IMR-90 (cell line): Measurements from ENCODE around the gene RAB6A. TPM values are rescaled to one million over a fixed set of nuclear protein-coding genes. Genes with fewer than 3 reads are reported as not detected.

Source experiments
- ATAC-seq: fragments of 200-7000 bp; cut with Tn5 transposase; 2 replicates; pipeline ENCODE4 v1.9.1; 2020; ENCODE audit warnings: low read depth, mild to moderate bottlenecking, moderate library complexity
- BruUV-seq: library from RNA; stranded (reverse); fragments of 400-500 nt; replicated peaks from 2 replicates; lab custom pipeline; 2021; lab: Mats Ljungman, UMichigan
- CTCF ChIA-PET: fragments of 300-600 bp; formaldehyde crosslinking; extraction: SDS; loops from one replicate; lab custom pipeline; 2021; ENCODE audit warnings: antibody characterized with exemption; lab: Yijun Ruan, JAX
- POLR2A ChIA-PET: fragments of 300-600 bp; sonication (Branson Sonifier 250); formaldehyde crosslinking; loops from one replicate; lab custom pipeline; 2022; ENCODE audit warnings: antibody characterized with exemption; ENCODE audit not compliant: unreplicated experiment; lab: Charles Lee
- DNase-seq: peaks from one replicate; pipeline ENCODE4 v3.0.0; 2013
- H2AFZ ChIP-seq: replicated peaks from 2 replicates; pipeline ENCODE3; 2013; ENCODE audit warnings: low read length, mild to moderate bottlenecking; ENCODE audit not compliant: poor library complexity
- H2AK5ac ChIP-seq: 2 replicates; pipeline ENCODE4 v1.6.1; 2013; ENCODE audit warnings: low read depth, low read length, inconsistent platforms
- H2AK9ac ChIP-seq: replicated peaks from 2 replicates; pipeline ENCODE3; 2013; ENCODE audit warnings: mild to moderate bottlenecking, low read depth, low read length, moderate library complexity; ENCODE audit not compliant: poor library complexity
- H2BK120ac ChIP-seq: 2 replicates; pipeline ENCODE4 v1.6.1; 2013; ENCODE audit warnings: low read depth, low read length, inconsistent platforms
- H2BK15ac ChIP-seq: 3 replicates; pipeline ENCODE4 v1.6.1; 2013; ENCODE audit warnings: low read depth, low read length, inconsistent platforms
- H2BK20ac ChIP-seq: 2 replicates; pipeline ENCODE4 v1.6.1; 2013; ENCODE audit warnings: low read depth, mild to moderate bottlenecking, inconsistent platforms, low read length, moderate library complexity
- H2BK5ac ChIP-seq: 2 replicates; pipeline ENCODE4 v1.6.1; 2013; ENCODE audit warnings: mild to moderate bottlenecking, low read depth, low read length, inconsistent platforms; ENCODE audit not compliant: poor library complexity, severe bottlenecking
- H3K14ac ChIP-seq: replicated peaks from 2 replicates; pipeline ENCODE4 v1.6.1; 2013; ENCODE audit warnings: low read depth, low read length, inconsistent platforms
- H3K18ac ChIP-seq: 2 replicates; pipeline ENCODE4 v1.6.1; 2013; ENCODE audit warnings: low read depth, low read length, control low read depth
- H3K23ac ChIP-seq: 2 replicates; pipeline ENCODE4 v1.6.1; 2013; ENCODE audit warnings: low read depth, low read length, inconsistent platforms
- H3K27ac ChIP-seq: 2 replicates; pipeline ENCODE4 v1.5.1; 2013; ENCODE audit warnings: mild to moderate bottlenecking, control low read depth, low read length; ENCODE audit not compliant: insufficient read depth
- H3K27me3 ChIP-seq: 2 replicates; pipeline ENCODE4 v1.6.1; 2013; ENCODE audit warnings: low read length; ENCODE audit not compliant: control insufficient read depth, insufficient read depth
- H3K36me3 ChIP-seq: 2 replicates; pipeline ENCODE4 v1.6.1; 2013; ENCODE audit warnings: low read length, mixed read lengths; ENCODE audit not compliant: control insufficient read depth, insufficient read depth
- H3K4ac ChIP-seq: 2 replicates; pipeline ENCODE4 v1.6.1; 2013; ENCODE audit warnings: low read depth, low read length, inconsistent platforms
- H3K4me1 ChIP-seq: 2 replicates; pipeline ENCODE4 v1.6.1; 2013; ENCODE audit warnings: low read length, mixed read lengths; ENCODE audit not compliant: control insufficient read depth, insufficient read depth
- H3K4me2 ChIP-seq: 2 replicates; pipeline ENCODE4 v1.6.1; 2013; ENCODE audit warnings: low read depth, mild to moderate bottlenecking, control low read depth, low read length, moderate library complexity
- H3K4me3 ChIP-seq: 2 replicates; pipeline ENCODE4 v1.5.1; 2013; ENCODE audit warnings: low read depth, mild to moderate bottlenecking, control low read depth, low read length, moderate library complexity; ENCODE audit not compliant: insufficient read depth
- H3K56ac ChIP-seq: 2 replicates; pipeline ENCODE4 v1.6.1; 2013; ENCODE audit warnings: low read length, inconsistent platforms; ENCODE audit not compliant: insufficient read depth; ENCODE audit errors: extremely low read depth
- H3K79me1 ChIP-seq, 2 experiments: 2 replicates each; pipeline ENCODE4 v1.6.1; 2013; ENCODE audit warnings: low read length in 2 of 2, inconsistent platforms in 1 of 2, low read depth in 1 of 2
- H3K9ac ChIP-seq: 2 replicates; pipeline ENCODE4 v1.6.1; 2013; ENCODE audit warnings: low read depth, low read length, control low read depth
- H3K9me1 ChIP-seq: 2 replicates; pipeline ENCODE4 v1.6.1; 2013; ENCODE audit warnings: low read length, inconsistent platforms; ENCODE audit not compliant: insufficient read depth
- H3K9me3 ChIP-seq: 2 replicates; pipeline ENCODE4 v1.6.1; 2013; ENCODE audit warnings: low read length; ENCODE audit not compliant: control insufficient read depth, insufficient read depth
- H4K20me1 ChIP-seq: 2 replicates; pipeline ENCODE4 v1.6.1; 2013; ENCODE audit warnings: low read length, inconsistent platforms; ENCODE audit not compliant: insufficient read depth
- H4K5ac ChIP-seq: 2 replicates; pipeline ENCODE4 v1.6.1; 2013; ENCODE audit warnings: mild to moderate bottlenecking, low read depth, low read length, control low read depth
- H4K8ac ChIP-seq, 2 experiments: 2 replicates each; pipeline ENCODE4 v1.6.1; 2013; ENCODE audit warnings: low read depth in 2 of 2, low read length in 2 of 2, control low read depth in 1 of 2, inconsistent platforms in 1 of 2
- H4K91ac ChIP-seq: 2 replicates; pipeline ENCODE4 v1.6.1; 2013; ENCODE audit warnings: low read depth, low read length, inconsistent platforms; ENCODE audit not compliant: insufficient read depth
- BHLHE40 ChIP-seq: fragments of 150-350 bp; IDR thresholded peaks from 2 replicates; pipeline ENCODE4 v1.6.1; 2016; ENCODE audit warnings: mild to moderate bottlenecking, low read depth, low read length
- CEBPB ChIP-seq: IDR thresholded peaks from 2 replicates; pipeline ENCODE4 v1.6.1; 2012; ENCODE audit warnings: low read depth, low read length, improper control_type of control experiment
- CHD1 ChIP-seq: IDR thresholded peaks from 2 replicates; pipeline ENCODE4 v1.6.1; 2012; ENCODE audit warnings: low read depth, low read length, improper control_type of control experiment
- FOS ChIP-seq: fragments of 150-350 bp; IDR thresholded peaks from 2 replicates; pipeline ENCODE4 v1.6.1; 2016; ENCODE audit warnings: low read depth, low read length
- MAZ ChIP-seq: IDR thresholded peaks from 2 replicates; pipeline ENCODE4 v1.6.1; 2012; ENCODE audit warnings: low read depth, mild to moderate bottlenecking, low read length, improper control_type of control experiment, moderate library complexity, borderline replicate concordance
- RAD21 ChIP-seq: IDR thresholded peaks from 2 replicates; pipeline ENCODE4 v1.6.1; 2012; ENCODE audit warnings: low read length, improper control_type of control experiment
- RCOR1 ChIP-seq: IDR thresholded peaks from 2 replicates; pipeline ENCODE4 v1.6.1; 2012; ENCODE audit warnings: mild to moderate bottlenecking, low read length, improper control_type of control experiment; ENCODE audit not compliant: insufficient replicate concordance
- RFX5 ChIP-seq: IDR thresholded peaks from 2 replicates; pipeline ENCODE4 v1.8.0; 2012; ENCODE audit warnings: low read depth, mild to moderate bottlenecking, low read length, moderate library complexity
- WGBS, 2 experiments: methylation state at CpG; one replicate each; pipeline versions ENCODE4 v1.1.5 to v1.1.7; 2013; ENCODE audit warnings: missing lambda C conversion rate in 2 of 2; ENCODE audit not compliant: insufficient read length in 1 of 2; ENCODE audit errors: extremely low coverage in 2 of 2; 5-methylcytosine and 5-hydroxymethylcytosine counted together
- dilution Hi-C: fragments of 300-500 bp; cut with HindIII; formaldehyde crosslinking; loops from one replicate; pipeline ENCODE4 v1.14.3; 2018; ENCODE audit warnings: low sequenced_read_pairs; ENCODE audit not compliant: unreplicated experiment
- in situ Hi-C: fragments of 300-500 bp; cut with MboI; formaldehyde crosslinking; loops from 3 replicates; pipeline ENCODE4 v1.14.3; 2019; ENCODE audit warnings: low sequenced_read_pairs, inconsistent platforms, mixed read lengths
- intact Hi-C: fragments of 100-400 bp; cut with micrococcal nuclease; formaldehyde crosslinking; loops from 2 replicates; pipeline ENCODE4 v1.10.0; 2022
- polyA plus RNA-seq, 3 experiments: library from polyadenylated mRNA; depleted of rRNA; stranded (reverse); fragments of >200 nt; gene quantifications; 2 replicates each; pipeline ENCODE4 v1.2.3, GENCODE V29; 2012; ENCODE audit warnings: low replicate concordance in 1 of 3
- total RNA-seq: library from RNA; depleted of rRNA; stranded (reverse); fragments of >200 nt; gene quantifications from 2 replicates; pipeline ENCODE4 v1.2.3, GENCODE V29; 2012
- TF ChIP-seq, protein P1 (sequence below): fragments of 150-350 bp; IDR thresholded peaks from 2 replicates; pipeline ENCODE4 v1.6.1; 2016; ENCODE audit warnings: low read depth, mild to moderate bottlenecking, low read length, moderate library complexity, borderline replicate concordance
- TF ChIP-seq, protein P2 (sequence below): fragments of 150-350 bp; IDR thresholded peaks from 2 replicates; pipeline ENCODE4 v1.6.1; 2017; ENCODE audit warnings: mild to moderate bottlenecking, antibody characterized with exemption, low read length, low read depth
- TF ChIP-seq, protein P3 (sequence below): conservative IDR thresholded peaks from 2 replicates; pipeline ENCODE4 v1.5.1; 2012; ENCODE audit warnings: mild to moderate bottlenecking, low read depth, low read length, improper control_type of control experiment

RAB6A gene
- total and polyA plus RNA-seq, 2 of the 4 experiments (the other 2 are of a cell fraction): 65.5 to 81.0 TPM

DNA sequence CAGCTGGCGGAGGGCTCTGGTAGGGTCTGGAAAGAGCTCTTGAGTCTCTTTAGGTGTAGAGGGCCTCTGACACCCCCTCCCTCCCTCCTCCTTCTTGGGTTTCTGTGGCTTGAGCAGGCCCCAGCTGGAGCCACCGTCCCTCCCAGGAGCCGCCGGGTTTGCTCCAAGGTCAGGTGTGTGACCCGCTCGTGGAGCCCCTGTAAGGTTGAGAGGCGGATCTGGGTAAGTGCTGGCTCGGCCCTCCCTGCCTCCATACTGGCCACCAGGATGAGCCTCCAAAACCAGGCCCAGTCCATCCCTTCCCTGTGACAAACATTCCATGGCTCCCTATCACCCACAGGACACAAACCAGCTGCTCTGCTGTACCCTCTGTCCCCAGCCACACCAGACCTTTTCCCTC, 105.2 kb downstream of the RAB6A start:
- Histone ChIP-seq H4K8ac (no peak overlapping the region), H3K4me2 (no peak overlapping the region), H3K4me3 (no peak overlapping the region), H3K18ac (no peak overlapping the region), H4K91ac (no peak overlapping the region), H3K9ac (no peak overlapping the region), H3K36me3 (no peaks in the 10 kb centered on the region), H4K20me1 (no peaks in the 10 kb centered on the region), H4K5ac (no peak overlapping the region), H3K56ac (no peak overlapping the region), H3K27ac (no peak overlapping the region), H3K4ac (no peak overlapping the region), H2AFZ (no peak overlapping the region), H2AK9ac (no peak overlapping the region), H3K79me1 (no peaks in the 10 kb centered on the region), H2BK5ac (no peak overlapping the region), H3K9me3 (no peaks in the 10 kb centered on the region), H3K27me3 (peaks cover 3% of the 10 kb centered on the region; the same call in 1 of the 2 replicates), H3K14ac (no peak overlapping the region), H2BK20ac (no peak overlapping the region), H3K23ac (no peak overlapping the region), H3K9me1 (peaks cover 5% of the 10 kb centered on the region; the same call in 1 of the 2 replicates), H2BK120ac (no peak overlapping the region), H2AK5ac (no peak overlapping the region), H2BK15ac (no peak overlapping the region), H3K4me1 (no peaks in the 10 kb centered on the region)
- POLR2A ChIA-PET: no interaction called here
- dilution Hi-C loops (no loop called here), intact Hi-C loops (no loop called here), in situ Hi-C loops (loop anchor here (5.0 kb wide), 1 partner anchor 253 kb away; no protein-coding TSS in a partner anchor)
- ATAC-seq: no peak
- CTCF ChIA-PET: no interaction called here
- DNase-seq: no peak
- no peak for TF ChIP-seq CEBPB
- TF ChIP-seq BHLHE40: no peak
- TF ChIP-seq RFX5: no peak
- TF ChIP-seq, protein P1, sequence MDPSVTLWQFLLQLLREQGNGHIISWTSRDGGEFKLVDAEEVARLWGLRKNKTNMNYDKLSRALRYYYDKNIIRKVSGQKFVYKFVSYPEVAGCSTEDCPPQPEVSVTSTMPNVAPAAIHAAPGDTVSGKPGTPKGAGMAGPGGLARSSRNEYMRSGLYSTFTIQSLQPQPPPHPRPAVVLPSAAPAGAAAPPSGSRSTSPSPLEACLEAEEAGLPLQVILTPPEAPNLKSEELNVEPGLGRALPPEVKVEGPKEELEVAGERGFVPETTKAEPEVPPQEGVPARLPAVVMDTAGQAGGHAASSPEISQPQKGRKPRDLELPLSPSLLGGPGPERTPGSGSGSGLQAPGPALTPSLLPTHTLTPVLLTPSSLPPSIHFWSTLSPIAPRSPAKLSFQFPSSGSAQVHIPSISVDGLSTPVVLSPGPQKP: no peak
- no peak for TF ChIP-seq RCOR1
- TF ChIP-seq RAD21: no peak
- TF ChIP-seq FOS: no peak
- no peak for TF ChIP-seq CHD1
- TF ChIP-seq, protein P2, sequence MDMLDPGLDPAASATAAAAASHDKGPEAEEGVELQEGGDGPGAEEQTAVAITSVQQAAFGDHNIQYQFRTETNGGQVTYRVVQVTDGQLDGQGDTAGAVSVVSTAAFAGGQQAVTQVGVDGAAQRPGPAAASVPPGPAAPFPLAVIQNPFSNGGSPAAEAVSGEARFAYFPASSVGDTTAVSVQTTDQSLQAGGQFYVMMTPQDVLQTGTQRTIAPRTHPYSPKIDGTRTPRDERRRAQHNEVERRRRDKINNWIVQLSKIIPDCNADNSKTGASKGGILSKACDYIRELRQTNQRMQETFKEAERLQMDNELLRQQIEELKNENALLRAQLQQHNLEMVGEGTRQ: no peak
- TF ChIP-seq, protein P3, sequence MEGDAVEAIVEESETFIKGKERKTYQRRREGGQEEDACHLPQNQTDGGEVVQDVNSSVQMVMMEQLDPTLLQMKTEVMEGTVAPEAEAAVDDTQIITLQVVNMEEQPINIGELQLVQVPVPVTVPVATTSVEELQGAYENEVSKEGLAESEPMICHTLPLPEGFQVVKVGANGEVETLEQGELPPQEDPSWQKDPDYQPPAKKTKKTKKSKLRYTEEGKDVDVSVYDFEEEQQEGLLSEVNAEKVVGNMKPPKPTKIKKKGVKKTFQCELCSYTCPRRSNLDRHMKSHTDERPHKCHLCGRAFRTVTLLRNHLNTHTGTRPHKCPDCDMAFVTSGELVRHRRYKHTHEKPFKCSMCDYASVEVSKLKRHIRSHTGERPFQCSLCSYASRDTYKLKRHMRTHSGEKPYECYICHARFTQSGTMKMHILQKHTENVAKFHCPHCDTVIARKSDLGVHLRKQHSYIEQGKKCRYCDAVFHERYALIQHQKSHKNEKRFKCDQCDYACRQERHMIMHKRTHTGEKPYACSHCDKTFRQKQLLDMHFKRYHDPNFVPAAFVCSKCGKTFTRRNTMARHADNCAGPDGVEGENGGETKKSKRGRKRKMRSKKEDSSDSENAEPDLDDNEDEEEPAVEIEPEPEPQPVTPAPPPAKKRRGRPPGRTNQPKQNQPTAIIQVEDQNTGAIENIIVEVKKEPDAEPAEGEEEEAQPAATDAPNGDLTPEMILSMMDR: no peak
- no peak for TF ChIP-seq MAZ
- BruUV-seq: no TSS peak
- 87% methylated on average over 4 of the region's 8 CpGs; no CpG with 5 or more reads in 1 of the 2 experiments for WGBS, 2 experiments
